ENCODE data around the gene FOXN3.

Gene FOXN3

GRCh38 chr14:89143595-89143994, 273.4 kb downstream of the FOXN3 start:
- H3K4me3 ChIP-seq (ENCODE audit: low read depth, low read length) = no peak overlapping the region

GRCh38 chr14:89142366-89142765, 274.7 kb downstream of the FOXN3 start:
- no peak overlapping the region for H3K4me3 ChIP-seq (ENCODE audit: low read depth, low read length)

GRCh38 chr14:89141862-89142261, 275.2 kb downstream of the FOXN3 start:
- no peak overlapping the region for H3K4me3 ChIP-seq (ENCODE audit: low read depth, low read length)

DNA sequence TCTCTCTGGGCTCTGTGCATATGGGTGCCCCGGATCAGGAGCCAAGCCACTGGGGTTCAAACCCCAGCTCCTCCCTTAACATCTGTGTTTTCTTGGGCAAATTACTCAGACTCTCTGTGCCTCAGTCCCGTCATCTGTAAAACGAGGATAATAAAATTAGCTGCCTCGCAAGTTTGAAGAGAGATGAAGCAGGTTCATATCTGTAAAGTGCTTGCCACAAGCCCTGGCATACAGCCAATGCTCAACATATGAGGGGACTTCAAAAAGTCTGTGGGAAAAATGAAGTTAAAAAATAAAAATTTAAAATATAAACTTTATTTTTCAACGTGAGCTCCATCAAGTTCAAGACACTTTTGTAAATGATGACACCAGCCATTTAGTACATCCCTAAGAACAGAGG, 276.7 kb downstream of the FOXN3 start:
- H3K4me3 ChIP-seq (ENCODE audit: low read depth, low read length) = no peak overlapping the region

DNA sequence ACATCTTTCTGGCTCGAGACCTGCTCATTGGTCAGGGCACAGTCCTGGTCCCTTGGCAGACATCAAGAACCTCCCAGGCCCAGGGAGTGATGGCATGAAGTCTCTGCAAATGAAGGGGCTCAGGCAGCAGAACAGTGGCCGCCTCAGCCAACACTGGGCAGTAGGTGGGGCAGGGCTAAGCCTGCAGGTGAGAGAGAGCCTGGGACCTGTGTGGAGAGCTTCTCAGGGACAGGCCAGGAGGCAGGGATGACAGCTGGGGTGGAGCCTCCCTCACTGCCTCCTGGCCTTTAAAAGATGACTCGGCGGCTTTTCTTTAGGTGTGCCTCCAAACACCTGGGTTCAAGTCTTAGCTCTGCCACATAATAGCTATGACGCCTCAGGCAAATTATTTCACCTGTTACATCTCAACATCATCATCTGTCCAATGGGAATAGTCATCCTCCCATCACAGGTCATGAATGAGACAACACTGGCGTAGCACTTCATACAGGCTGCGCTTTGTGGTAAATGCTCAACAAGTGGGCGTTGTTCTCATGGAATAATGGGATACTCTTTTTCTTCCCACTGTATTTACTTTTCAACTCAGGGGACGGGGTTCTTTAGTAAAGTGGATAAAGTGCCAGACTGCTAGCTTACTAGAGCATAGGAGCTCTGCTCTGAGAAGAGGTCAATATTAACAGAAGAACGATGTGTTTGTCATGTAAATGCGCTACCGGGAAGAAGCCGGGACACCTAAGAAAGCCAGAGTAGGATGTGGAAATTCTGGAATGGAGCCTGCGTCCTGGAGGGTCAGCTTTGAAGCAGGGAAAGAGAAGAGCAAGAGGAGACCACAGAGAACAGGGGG, 277.4 kb downstream of the FOXN3 start:
- no peak overlapping the region for H3K4me3 ChIP-seq (ENCODE audit: low read depth, low read length)

GRCh38 chr14:89138846-89139245, 278.2 kb downstream of the FOXN3 start:
- H3K4me3 ChIP-seq (ENCODE audit: low read depth, low read length) = no peak overlapping the region

DNA sequence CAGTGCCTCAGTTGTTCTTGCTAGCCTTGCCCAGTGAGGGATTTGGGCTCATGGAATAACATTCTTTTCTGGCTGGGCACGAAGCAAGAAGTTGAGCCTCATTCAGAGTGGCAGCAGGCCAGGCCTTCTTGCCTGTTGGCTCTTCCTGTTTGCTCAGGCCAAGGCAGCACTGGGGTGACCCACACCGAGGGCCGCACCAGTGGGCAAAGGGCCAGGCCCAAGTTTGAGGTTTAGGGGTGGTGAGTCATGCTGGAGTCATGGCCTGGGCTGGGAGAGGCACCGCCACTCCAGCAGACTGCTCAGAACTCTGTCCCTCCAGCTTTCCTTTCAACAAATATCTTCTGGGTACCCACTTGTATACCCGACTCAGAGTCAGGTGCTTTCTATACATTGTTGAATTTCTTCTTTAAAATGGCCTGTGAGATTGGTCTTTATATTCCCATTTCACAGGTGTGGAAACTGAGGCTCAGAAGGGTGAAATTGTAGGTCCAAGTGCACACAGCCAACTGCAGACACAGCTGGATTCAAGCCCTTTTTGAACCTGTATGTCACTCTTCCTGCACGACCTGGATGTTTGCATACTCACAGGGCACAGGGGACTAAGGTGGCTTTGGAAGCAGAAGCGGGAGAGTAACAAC, 279.4 kb downstream of the FOXN3 start:
- no peak overlapping the region for H3K4me3 ChIP-seq (ENCODE audit: low read depth, low read length)

- H3K4me3 ChIP-seq (ENCODE audit: low read depth, low read length) = no peak overlapping the region
These were observed 280.4 kb downstream of the FOXN3 start for GRCh38 chr14:89136587-89136986.

GRCh38 chr14:89134640-89135039, 282.4 kb downstream of the FOXN3 start:
- no peak overlapping the region for H3K4me3 ChIP-seq (ENCODE audit: low read depth, low read length)

- no peak overlapping the region for H3K4me3 ChIP-seq (ENCODE audit: low read depth, low read length)
These were observed 285.9 kb downstream of the FOXN3 start for GRCh38 chr14:89131004-89131750.

DNA sequence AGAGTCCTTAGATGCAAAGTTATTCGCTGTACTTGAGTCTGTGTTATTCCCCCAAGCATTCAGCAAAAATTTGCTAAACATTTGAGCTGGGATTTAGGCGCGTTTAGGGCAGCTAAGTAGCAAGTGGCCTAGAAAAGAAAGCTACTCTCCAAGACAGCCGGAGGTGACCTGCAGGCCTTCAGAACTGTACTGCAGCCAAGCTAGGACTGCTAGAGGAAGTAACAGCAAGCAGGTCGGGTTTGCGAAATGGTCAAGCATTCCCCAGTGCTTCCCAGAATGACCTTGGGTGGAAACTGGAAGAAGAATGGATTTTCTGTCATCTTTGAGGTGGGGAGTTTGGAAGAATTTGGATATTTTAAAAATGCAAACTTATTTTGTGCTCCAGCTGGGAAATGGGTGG, 287.5 kb downstream of the FOXN3 start:
- H3K4me3 ChIP-seq (ENCODE audit: low read depth, low read length) = no peak overlapping the region

DNA sequence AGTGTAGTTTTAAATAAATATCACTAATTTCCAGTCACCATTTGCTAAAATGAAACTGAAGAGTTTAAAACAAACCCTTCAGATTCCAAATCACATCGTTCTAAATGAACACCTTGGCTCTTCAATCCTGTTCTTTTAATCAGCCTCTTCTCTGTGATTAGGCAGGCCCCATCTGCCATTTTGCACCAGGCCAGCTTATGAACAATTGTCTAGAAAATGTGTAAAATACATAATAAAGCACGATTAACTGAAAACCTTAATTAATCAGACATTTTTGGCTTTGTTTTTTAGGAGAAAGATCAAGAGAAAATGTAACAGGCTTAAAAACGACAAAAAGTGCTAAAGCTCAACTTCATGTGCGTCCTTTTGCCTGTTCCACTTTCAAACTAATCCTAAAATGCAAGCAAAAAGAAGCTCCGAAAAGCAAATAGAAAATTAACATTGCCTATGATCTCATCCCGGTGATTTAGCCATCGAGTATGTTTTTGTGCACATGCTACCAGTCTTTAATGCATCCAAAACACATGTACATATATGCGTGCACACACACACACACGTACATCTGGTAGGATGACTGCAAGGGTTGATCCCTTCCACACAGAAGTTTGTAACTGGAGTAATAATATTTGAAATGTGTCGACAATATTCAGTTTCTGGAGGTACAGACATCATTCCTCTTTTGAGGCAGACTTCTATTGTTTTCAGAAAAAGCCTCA, 288.6 kb downstream of the FOXN3 start:
- no peak overlapping the region for H3K4me3 ChIP-seq (ENCODE audit: low read depth, low read length)

GRCh38 chr14:89126461-89126860, 290.6 kb downstream of the FOXN3 start:
- H3K4me3 ChIP-seq (ENCODE audit: low read depth, low read length) = no peak overlapping the region

DNA sequence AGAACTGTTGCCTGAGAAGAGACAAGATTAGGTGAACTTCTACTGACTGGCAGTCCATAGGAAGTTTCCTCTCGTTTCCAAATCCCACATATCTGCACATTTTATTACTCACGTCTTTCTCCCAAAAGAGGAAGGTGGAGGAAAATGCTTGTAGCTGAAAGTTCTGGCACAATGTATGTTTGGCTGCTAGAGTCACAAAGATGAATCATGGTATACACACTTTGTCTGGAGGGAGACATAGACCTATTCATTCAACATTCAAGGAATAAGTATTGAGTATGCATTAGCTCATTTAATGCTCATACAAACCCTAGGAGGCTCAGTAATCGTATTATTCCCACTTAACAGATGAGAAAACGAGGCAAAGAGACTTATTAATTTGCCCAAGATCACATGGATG, 291.8 kb downstream of the FOXN3 start:
- H3K4me3 ChIP-seq (ENCODE audit: low read depth, low read length) = no peak overlapping the region

- no peak overlapping the region for H3K4me3 ChIP-seq (ENCODE audit: low read depth, low read length)
These were observed 293.2 kb downstream of the FOXN3 start for GRCh38 chr14:89123851-89124250.

GRCh38 chr14:89123215-89123614, 293.8 kb downstream of the FOXN3 start:
- no peak overlapping the region for H3K4me3 ChIP-seq (ENCODE audit: low read depth, low read length)

GRCh38 chr14:89121968-89122620, 294.9 kb downstream of the FOXN3 start:
- no peak overlapping the region for H3K4me3 ChIP-seq (ENCODE audit: low read depth, low read length)

DNA sequence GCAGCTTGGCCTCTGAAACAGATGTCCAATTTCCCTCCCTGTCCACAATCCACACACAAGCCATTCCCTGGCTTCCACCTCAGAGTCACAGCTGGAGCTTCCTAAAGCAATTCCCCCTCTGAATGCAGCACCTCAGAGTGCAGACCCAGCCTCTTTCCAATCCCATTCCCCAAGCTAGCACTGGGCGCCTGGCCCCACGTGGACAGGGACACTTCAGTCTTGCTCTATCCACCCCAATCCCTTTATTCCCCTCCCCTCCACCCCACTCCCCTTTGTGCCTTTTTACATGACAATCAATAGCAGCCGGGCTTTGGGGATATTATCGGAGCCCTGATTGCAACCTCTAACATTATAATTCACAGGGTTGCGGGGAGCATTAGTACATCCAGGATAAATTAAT, 300.0 kb downstream of the FOXN3 start:
- H3K4me3 ChIP-seq (ENCODE audit: low read depth, low read length) = no peak overlapping the region

DNA sequence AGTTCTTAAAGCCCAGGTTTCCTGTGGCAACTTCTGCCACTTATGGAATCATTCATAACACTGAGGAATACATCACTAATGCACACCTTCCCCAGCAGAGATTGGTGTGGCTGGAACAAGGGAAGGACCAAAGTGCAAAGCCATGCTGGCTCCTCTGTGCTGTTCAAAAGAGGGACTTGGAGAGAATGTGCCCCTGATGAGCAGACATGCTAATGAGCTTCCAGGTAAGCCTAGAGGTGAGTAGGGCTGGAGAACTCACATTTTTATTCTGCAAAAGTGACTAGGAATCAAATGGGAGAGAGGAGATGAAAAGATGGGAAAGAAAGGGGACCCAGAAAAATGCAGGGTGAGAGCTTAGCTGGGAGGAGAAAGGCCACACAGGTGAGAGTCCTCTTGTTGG, 302.9 kb downstream of the FOXN3 start:
- no peak overlapping the region for H3K4me3 ChIP-seq (ENCODE audit: low read depth, low read length)

GRCh38 chr14:89112720-89113119, 304.3 kb downstream of the FOXN3 start:
- H3K4me3 ChIP-seq (ENCODE audit: low read depth, low read length) = no peak overlapping the region
